ENCODE results near the gene FAM3C. TPM values are rescaled to one million over a fixed set of nuclear protein-coding genes. Genes with fewer than 3 reads are reported as not detected.

FAM3C gene
- total and polyA plus RNA-seq, 2 donors, result 10.3 to 35.1 TPM

- no peaks in the 10 kb centered on the region for H3K36me3 ChIP-seq (ENCODE audit: control insufficient read depth in 2 of 2, insufficient read depth in 2 of 2, low read length in 1 of 2)
- no peak overlapping the region for H3K27ac ChIP-seq (ENCODE audit: low read depth in 1 of 2, low read length in 1 of 2)
- 93% methylated on average over 3 of the region's 3 CpGs for WGBS
- no peaks in the 10 kb centered on the region for H3K27me3 ChIP-seq (ENCODE audit: control insufficient read depth in 2 of 2, insufficient read depth in 1 of 2, low read length in 1 of 2)
- no peak overlapping the region for H3K4me3 ChIP-seq (ENCODE audit: low read length in 2 of 2)
- no peak for DNase-seq (ENCODE audit: low read depth in 6 of 9, low spot score in 9 of 9)
- no peaks in the 10 kb centered on the region for H3K9me3 ChIP-seq (ENCODE audit: control insufficient read depth in 2 of 2, insufficient read depth in 1 of 2, low read length in 1 of 2)
- H3K4me1 ChIP-seq (ENCODE audit: control insufficient read depth in 2 of 2, insufficient read depth in 2 of 2, low read length in 2 of 2), result no peaks in the 10 kb centered on the region
Measured at GRCh38 chr7:121401896-121402295, 5.8 kb upstream of the FAM3C start.

GRCh38 chr7:121398246-121398645 lies 2.1 kb upstream of the FAM3C start:
- H3K27me3 ChIP-seq (ENCODE audit: control insufficient read depth in 2 of 2, insufficient read depth in 1 of 2, low read length in 1 of 2), result no peaks in the 10 kb centered on the region
- H3K4me1 ChIP-seq (ENCODE audit: control insufficient read depth in 2 of 2, insufficient read depth in 2 of 2, low read length in 2 of 2), result peaks cover 3 to 4% of the 10 kb centered on the region in 2 donors
- no peaks in the 10 kb centered on the region for H3K36me3 ChIP-seq (ENCODE audit: control insufficient read depth in 2 of 2, insufficient read depth in 2 of 2, low read length in 1 of 2)
- no peak overlapping the region for H3K27ac ChIP-seq (ENCODE audit: low read depth in 1 of 2, low read length in 1 of 2)
- no peak overlapping the region for H3K4me3 ChIP-seq (ENCODE audit: low read length in 2 of 2)
- no peak for DNase-seq (ENCODE audit: low read depth in 6 of 9, low spot score in 9 of 9)
- no peaks in the 10 kb centered on the region for H3K9me3 ChIP-seq (ENCODE audit: control insufficient read depth in 2 of 2, insufficient read depth in 1 of 2, low read length in 1 of 2)
- WGBS, result 95% methylated on average over 5 of the region's 5 CpGs

- Histone ChIP-seq H3K36me3 (ENCODE audit: control insufficient read depth in 2 of 2, insufficient read depth in 2 of 2, low read length in 1 of 2) (no peaks in the 10 kb centered on the region), H3K4me3 (ENCODE audit: low read length in 2 of 2) (no peak overlapping the region), H3K27ac (ENCODE audit: low read depth in 1 of 2, low read length in 1 of 2) (no peak overlapping the region), H3K9me3 (ENCODE audit: control insufficient read depth in 2 of 2, insufficient read depth in 1 of 2, low read length in 1 of 2) (no peaks in the 10 kb centered on the region), H3K4me1 (ENCODE audit: control insufficient read depth in 2 of 2, insufficient read depth in 2 of 2, low read length in 2 of 2) (peaks cover 3 to 4% of the 10 kb centered on the region in 2 donors), H3K27me3 (ENCODE audit: control insufficient read depth in 2 of 2, insufficient read depth in 1 of 2, low read length in 1 of 2) (no peaks in the 10 kb centered on the region)
- WGBS, result 95% methylated on average over 2 of the region's 2 CpGs
- no peak for DNase-seq (ENCODE audit: low read depth in 6 of 9, low spot score in 9 of 9)
Measured at GRCh38 chr7:121397822-121398221, 1.7 kb upstream of the FAM3C start.

- DNase-seq (ENCODE audit: low read depth in 6 of 9, low spot score in 9 of 9), result no peak
- 99% methylated on average over 3 of the region's 3 CpGs for WGBS
- Histone ChIP-seq H3K4me3 (ENCODE audit: low read length in 2 of 2) (no peak overlapping the region), H3K36me3 (ENCODE audit: control insufficient read depth in 2 of 2, insufficient read depth in 2 of 2, low read length in 1 of 2) (no peaks in the 10 kb centered on the region), H3K27ac (ENCODE audit: low read depth in 1 of 2, low read length in 1 of 2) (no peak overlapping the region), H3K9me3 (ENCODE audit: control insufficient read depth in 2 of 2, insufficient read depth in 1 of 2, low read length in 1 of 2) (no peaks in the 10 kb centered on the region), H3K4me1 (ENCODE audit: control insufficient read depth in 2 of 2, insufficient read depth in 2 of 2, low read length in 2 of 2) (peaks cover 3 to 4% of the 10 kb centered on the region in 2 donors), H3K27me3 (ENCODE audit: control insufficient read depth in 2 of 2, insufficient read depth in 1 of 2, low read length in 1 of 2) (no peaks in the 10 kb centered on the region)
Measured at GRCh38 chr7:121397361-121397760, 1.3 kb upstream of the FAM3C start.

GRCh38 chr7:121395494-121395960 lies 581 bp downstream of the FAM3C start:
- DNase-seq (ENCODE audit: low read depth in 6 of 9, low spot score in 9 of 9), result peak in 7 of 9 donors; percentile 16 to 69 (median 29)
- Histone ChIP-seq H3K4me1 (ENCODE audit: control insufficient read depth in 2 of 2, insufficient read depth in 2 of 2, low read length in 2 of 2) (peaks cover 4 to 5% of the 10 kb centered on the region in 2 donors), H3K9me3 (ENCODE audit: control insufficient read depth in 2 of 2, insufficient read depth in 1 of 2, low read length in 1 of 2) (no peaks in the 10 kb centered on the region), H3K4me3 (ENCODE audit: low read length in 2 of 2) (peak overlapping the region; percentile 52 to 63), H3K36me3 (ENCODE audit: control insufficient read depth in 2 of 2, insufficient read depth in 2 of 2, low read length in 1 of 2) (no peaks in the 10 kb centered on the region), H3K27me3 (ENCODE audit: control insufficient read depth in 2 of 2, insufficient read depth in 1 of 2, low read length in 1 of 2) (no peaks in the 10 kb centered on the region), H3K27ac (ENCODE audit: low read depth in 1 of 2, low read length in 1 of 2) (no peak overlapping the region)
- WGBS, result 3% methylated on average over 30 of the region's 30 CpGs

- no peak overlapping the region for H3K27ac ChIP-seq (ENCODE audit: low read depth in 1 of 2, low read length in 1 of 2)
- no peak for DNase-seq (ENCODE audit: low read depth in 6 of 9, low spot score in 9 of 9)
- no peaks in the 10 kb centered on the region for H3K27me3 ChIP-seq (ENCODE audit: control insufficient read depth in 2 of 2, insufficient read depth in 1 of 2, low read length in 1 of 2)
- H3K36me3 ChIP-seq (ENCODE audit: control insufficient read depth in 2 of 2, insufficient read depth in 2 of 2, low read length in 1 of 2), result no peaks in the 10 kb centered on the region
- H3K4me3 ChIP-seq (ENCODE audit: low read length in 2 of 2), result no peak overlapping the region
- H3K4me1 ChIP-seq (ENCODE audit: control insufficient read depth in 2 of 2, insufficient read depth in 2 of 2, low read length in 2 of 2), result peaks cover 8 to 9% of the 10 kb centered on the region in 2 donors
- no peaks in the 10 kb centered on the region for H3K9me3 ChIP-seq (ENCODE audit: control insufficient read depth in 2 of 2, insufficient read depth in 1 of 2, low read length in 1 of 2)
- 93% methylated on average over 7 of the region's 7 CpGs for WGBS
Measured at GRCh38 chr7:121394709-121395140, 1.4 kb downstream of the FAM3C start.

GRCh38 chr7:121393005-121393366 lies 3.1 kb downstream of the FAM3C start:
- Histone ChIP-seq H3K4me3 (ENCODE audit: low read length in 2 of 2) (no peak overlapping the region), H3K27me3 (ENCODE audit: control insufficient read depth in 2 of 2, insufficient read depth in 1 of 2, low read length in 1 of 2) (no peaks in the 10 kb centered on the region), H3K36me3 (ENCODE audit: control insufficient read depth in 2 of 2, insufficient read depth in 2 of 2, low read length in 1 of 2) (no peaks in the 10 kb centered on the region), H3K27ac (ENCODE audit: low read depth in 1 of 2, low read length in 1 of 2) (no peak overlapping the region), H3K9me3 (ENCODE audit: control insufficient read depth in 2 of 2, insufficient read depth in 1 of 2, low read length in 1 of 2) (no peaks in the 10 kb centered on the region), H3K4me1 (ENCODE audit: control insufficient read depth in 2 of 2, insufficient read depth in 2 of 2, low read length in 2 of 2) (peaks cover 8 to 9% of the 10 kb centered on the region in 2 donors)
- 98% methylated on average over 7 of the region's 7 CpGs for WGBS
- DNase-seq (ENCODE audit: low read depth in 6 of 9, low spot score in 9 of 9), result no peak

GRCh38 chr7:121392277-121393004 lies 3.7 kb downstream of the FAM3C start:
- no peaks in the 10 kb centered on the region for H3K27me3 ChIP-seq (ENCODE audit: control insufficient read depth in 2 of 2, insufficient read depth in 1 of 2, low read length in 1 of 2)
- DNase-seq (ENCODE audit: low read depth in 6 of 9, low spot score in 9 of 9), result no peak
- H3K4me3 ChIP-seq (ENCODE audit: low read length in 2 of 2), result no peak overlapping the region
- peaks cover 8 to 9% of the 10 kb centered on the region in 2 donors for H3K4me1 ChIP-seq (ENCODE audit: control insufficient read depth in 2 of 2, insufficient read depth in 2 of 2, low read length in 2 of 2)
- 98% methylated on average over 10 of the region's 10 CpGs for WGBS
- no peak overlapping the region for H3K27ac ChIP-seq (ENCODE audit: low read depth in 1 of 2, low read length in 1 of 2)
- H3K36me3 ChIP-seq (ENCODE audit: control insufficient read depth in 2 of 2, insufficient read depth in 2 of 2, low read length in 1 of 2), result no peaks in the 10 kb centered on the region
- H3K9me3 ChIP-seq (ENCODE audit: control insufficient read depth in 2 of 2, insufficient read depth in 1 of 2, low read length in 1 of 2), result no peaks in the 10 kb centered on the region

GRCh38 chr7:121391686-121392085 lies 4.4 kb downstream of the FAM3C start:
- peaks cover 8 to 9% of the 10 kb centered on the region in 2 donors for H3K4me1 ChIP-seq (ENCODE audit: control insufficient read depth in 2 of 2, insufficient read depth in 2 of 2, low read length in 2 of 2)
- no peak overlapping the region for H3K4me3 ChIP-seq (ENCODE audit: low read length in 2 of 2)
- H3K27ac ChIP-seq (ENCODE audit: low read depth in 1 of 2, low read length in 1 of 2), result no peak overlapping the region
- H3K27me3 ChIP-seq (ENCODE audit: control insufficient read depth in 2 of 2, insufficient read depth in 1 of 2, low read length in 1 of 2), result no peaks in the 10 kb centered on the region
- no peaks in the 10 kb centered on the region for H3K9me3 ChIP-seq (ENCODE audit: control insufficient read depth in 2 of 2, insufficient read depth in 1 of 2, low read length in 1 of 2)
- DNase-seq (ENCODE audit: low read depth in 6 of 9, low spot score in 9 of 9), result no peak
- WGBS, result 98% methylated on average over 3 of the region's 3 CpGs
- H3K36me3 ChIP-seq (ENCODE audit: control insufficient read depth in 2 of 2, insufficient read depth in 2 of 2, low read length in 1 of 2), result no peaks in the 10 kb centered on the region

All from thymus (tissue), 11 donors.